IPS-20b (cell line): Measurements from ENCODE around the gene ATP8B3.
A peak's percentile ranks its signal among the peaks of the same experiment; 100 is the strongest.

Source experiments
- H3K27ac ChIP-seq: one replicate; pipeline ENCODE4 v1.5.1; 2013; ENCODE audit warnings: low read length
- H3K27me3 ChIP-seq: 2 replicates; pipeline ENCODE4 v1.6.1; 2013; ENCODE audit warnings: mild to moderate bottlenecking, low read length, inconsistent platforms; ENCODE audit not compliant: insufficient read depth
- H3K36me3 ChIP-seq: 2 replicates; pipeline ENCODE4 v1.6.1; 2013; ENCODE audit warnings: low read depth, mild to moderate bottlenecking, inconsistent platforms, low read length, moderate library complexity; ENCODE audit not compliant: insufficient read depth
- H3K4me1 ChIP-seq: 2 replicates; pipeline ENCODE4 v1.6.1; 2013; ENCODE audit warnings: mild to moderate bottlenecking, control low read depth, inconsistent platforms, low read length, moderate library complexity; ENCODE audit not compliant: insufficient read depth
- H3K4me3 ChIP-seq: 2 replicates; pipeline ENCODE4 v1.5.1; 2013; ENCODE audit warnings: mild to moderate bottlenecking, low read length, inconsistent platforms
- H3K9ac ChIP-seq: 2 replicates; pipeline ENCODE4 v1.6.1; 2013; ENCODE audit warnings: low read depth, mild to moderate bottlenecking, inconsistent platforms, low read length, moderate library complexity
- H3K9me3 ChIP-seq: 2 replicates; pipeline ENCODE4 v1.6.1; 2013; ENCODE audit warnings: mild to moderate bottlenecking, low read depth, low read length, inconsistent platforms; ENCODE audit not compliant: insufficient read depth

Gene ATP8B3

DNA sequence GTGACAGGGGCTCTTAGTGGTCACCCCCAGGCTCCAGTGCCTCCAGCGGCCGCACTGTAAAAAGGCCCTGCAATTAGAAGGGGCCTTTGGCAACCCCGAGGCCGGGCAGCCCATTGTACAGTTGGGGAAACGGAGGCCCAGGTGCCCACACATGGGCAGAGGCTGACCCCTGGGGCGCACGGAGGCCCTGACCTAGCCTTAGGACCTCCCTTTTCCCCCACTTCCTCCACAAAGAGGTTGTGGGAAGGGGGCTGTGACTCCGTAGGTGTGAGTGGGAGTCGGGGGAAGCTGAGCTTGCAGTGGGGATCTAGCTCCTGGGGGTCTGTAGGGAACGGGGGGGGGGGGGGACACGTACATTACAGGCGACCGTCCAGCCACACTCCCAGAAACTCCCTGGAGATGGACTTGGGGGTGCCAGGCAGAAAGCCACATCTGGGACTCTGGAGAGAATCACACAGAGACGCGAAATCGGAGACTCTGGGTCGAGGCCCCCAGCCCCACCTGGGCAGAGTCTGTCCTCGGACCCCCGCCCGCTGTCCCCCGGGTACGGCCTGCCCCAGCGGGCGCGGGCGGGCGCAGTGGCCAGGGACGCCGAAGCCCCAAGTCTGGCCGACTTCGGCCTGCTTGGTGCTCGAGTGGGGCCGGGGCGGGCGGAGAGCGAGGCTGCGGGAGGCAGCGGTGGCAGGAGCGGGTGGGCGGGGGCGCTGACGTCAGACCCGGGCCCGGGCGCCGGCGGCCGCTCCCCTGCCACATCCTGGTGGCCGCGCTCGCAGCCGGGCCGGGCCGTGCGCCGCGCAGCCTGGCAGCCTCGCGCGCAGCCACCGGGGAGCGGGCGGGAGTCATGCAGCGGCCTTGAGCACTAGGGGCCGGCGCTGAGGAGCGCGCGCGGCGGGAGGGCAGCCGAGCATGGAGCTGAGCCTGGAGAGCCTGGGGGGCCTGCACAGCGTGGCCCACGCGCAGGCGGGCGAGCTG, 59.0 kb downstream of the ATP8B3 start, which contains the start of gene ONECUT3:
TSS of gene ONECUT3 (plus strand) at position 750 of the 972 bp plus-strand sequence. CDS start at position 907, 157 bp downstream.
- Histone ChIP-seq H3K27ac (no peak within 1 kb of the TSS), H3K36me3 (no peaks in the 10 kb centered on the region), H3K9ac (no peak within 1 kb of the TSS), H3K4me1 (no peaks in the 10 kb centered on the region), H3K4me3 (no peak within 1 kb of the TSS), H3K9me3 (no peaks in the 10 kb centered on the region), H3K27me3 (peaks cover 93% of the 10 kb centered on the region)

- no peak overlapping the region for H3K27ac ChIP-seq
- no peak overlapping the region for H3K4me3 ChIP-seq
- no peaks in the 10 kb centered on the region for H3K9me3 ChIP-seq
- no peaks in the 10 kb centered on the region for H3K4me1 ChIP-seq
- peaks cover 93% of the 10 kb centered on the region for H3K27me3 ChIP-seq
- no peaks in the 10 kb centered on the region for H3K36me3 ChIP-seq
- no peak overlapping the region for H3K9ac ChIP-seq
These were observed 59.9 kb downstream of the ATP8B3 start for GRCh38 chr19:1752009-1752756.

DNA sequence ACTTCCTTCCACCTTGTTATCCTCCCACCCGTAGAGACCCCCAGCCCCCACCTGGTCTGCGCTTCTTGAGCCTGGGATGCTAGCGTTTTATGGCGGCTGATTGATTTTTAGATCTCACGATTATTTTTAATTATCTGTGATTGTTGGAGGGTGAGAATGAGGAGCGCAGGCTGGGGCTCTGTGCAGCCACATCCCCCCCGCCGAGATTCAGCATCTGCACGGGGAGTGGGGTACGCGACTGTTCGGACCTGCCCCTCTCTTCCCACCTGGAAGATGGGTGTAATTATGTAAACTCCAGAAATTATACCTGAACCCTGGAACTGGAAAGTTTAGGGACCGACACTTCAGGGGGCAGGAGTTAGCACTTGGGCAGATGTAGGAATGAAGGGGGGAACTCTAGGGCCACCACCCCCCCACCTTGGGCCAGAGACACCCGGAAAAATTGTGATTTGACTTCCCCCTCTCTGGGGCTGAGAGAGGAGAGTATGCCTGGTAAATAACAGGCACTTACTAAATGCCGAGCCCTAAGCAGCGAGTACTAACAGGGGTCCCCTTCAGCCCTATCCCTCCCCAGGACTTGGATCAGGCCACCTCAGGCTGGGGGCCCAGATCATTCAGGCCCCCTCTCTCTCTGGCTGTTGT, 60.6 kb downstream of the ATP8B3 start:
- H3K4me1 ChIP-seq: no peaks in the 10 kb centered on the region
- no peak overlapping the region for H3K4me3 ChIP-seq
- no peaks in the 10 kb centered on the region for H3K36me3 ChIP-seq
- no peaks in the 10 kb centered on the region for H3K9me3 ChIP-seq
- no peak overlapping the region for H3K27ac ChIP-seq
- H3K27me3 ChIP-seq: peaks cover 93% of the 10 kb centered on the region
- no peak overlapping the region for H3K9ac ChIP-seq

GRCh38 chr19:1750343-1751021, 61.6 kb downstream of the ATP8B3 start:
- Histone ChIP-seq H3K27ac (no peak overlapping the region), H3K4me1 (no peaks in the 10 kb centered on the region), H3K27me3 (peaks cover 93% of the 10 kb centered on the region), H3K9me3 (no peaks in the 10 kb centered on the region), H3K4me3 (no peak overlapping the region), H3K9ac (no peak overlapping the region), H3K36me3 (no peaks in the 10 kb centered on the region)

DNA sequence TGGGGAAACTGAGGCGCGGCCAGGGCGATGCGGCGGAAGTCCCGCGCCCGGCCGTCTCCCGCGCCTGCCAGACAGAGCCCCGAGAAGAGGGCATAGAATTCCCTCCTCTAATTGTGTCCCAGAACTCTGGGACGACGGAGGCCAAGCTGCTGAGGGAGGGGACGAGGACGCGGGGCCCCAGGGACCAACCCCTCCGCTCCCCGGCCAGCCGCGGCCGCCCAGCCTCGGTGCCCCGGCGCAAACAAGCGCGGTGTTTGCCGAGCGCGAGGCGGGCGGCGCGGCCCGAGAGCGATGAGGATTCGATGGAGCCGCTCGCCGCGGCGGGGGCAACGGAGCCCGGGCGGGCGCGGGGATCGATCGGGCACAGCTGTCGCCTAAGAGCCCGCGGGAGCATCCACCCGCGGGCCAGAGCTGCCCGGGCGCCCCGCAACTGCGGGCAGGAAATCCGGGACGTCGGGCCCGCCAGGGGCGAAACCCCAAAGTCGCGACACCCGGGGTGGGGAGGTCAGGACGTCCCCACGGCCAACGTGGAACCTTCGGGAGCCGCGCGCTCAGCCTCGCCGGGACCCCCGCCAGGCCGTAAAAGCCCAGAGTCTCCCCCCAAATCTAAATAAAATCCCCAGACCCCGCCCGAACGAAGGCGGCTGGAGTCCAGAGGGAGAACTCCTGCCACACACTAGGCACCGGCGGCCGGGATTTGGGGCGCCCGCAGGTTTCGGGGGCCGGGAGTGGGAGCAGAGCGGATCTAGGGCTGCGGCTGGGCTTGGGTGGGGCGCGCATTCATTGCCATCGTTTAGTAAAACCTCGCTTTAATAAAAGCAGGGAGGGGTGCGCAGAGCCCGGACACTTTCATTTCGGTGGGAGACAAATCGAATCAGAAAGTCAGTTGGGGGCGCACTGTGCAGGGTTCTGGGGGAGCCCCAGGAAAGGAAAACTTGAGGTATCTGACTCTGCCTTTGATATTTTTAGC, 62.4 kb downstream of the ATP8B3 start:
- H3K4me3 ChIP-seq: no peak overlapping the region

GRCh38 chr19:1748873-1749341, 63.2 kb downstream of the ATP8B3 start:
- no peak overlapping the region for H3K9ac ChIP-seq
- no peak overlapping the region for H3K27ac ChIP-seq
- H3K9me3 ChIP-seq: no peaks in the 10 kb centered on the region
- no peaks in the 10 kb centered on the region for H3K4me1 ChIP-seq
- no peaks in the 10 kb centered on the region for H3K36me3 ChIP-seq
- H3K4me3 ChIP-seq: no peak overlapping the region
- H3K27me3 ChIP-seq: peaks cover 97% of the 10 kb centered on the region

More for the DNA sequence above, 62.4 kb downstream of the ATP8B3 start:
- no peaks in the 10 kb centered on the region for H3K36me3 ChIP-seq
- no peak overlapping the region for H3K9ac ChIP-seq
- H3K27me3 ChIP-seq: peaks cover 93% of the 10 kb centered on the region
- no peak overlapping the region for H3K27ac ChIP-seq
- no peaks in the 10 kb centered on the region for H3K9me3 ChIP-seq
- H3K4me1 ChIP-seq: no peaks in the 10 kb centered on the region

DNA sequence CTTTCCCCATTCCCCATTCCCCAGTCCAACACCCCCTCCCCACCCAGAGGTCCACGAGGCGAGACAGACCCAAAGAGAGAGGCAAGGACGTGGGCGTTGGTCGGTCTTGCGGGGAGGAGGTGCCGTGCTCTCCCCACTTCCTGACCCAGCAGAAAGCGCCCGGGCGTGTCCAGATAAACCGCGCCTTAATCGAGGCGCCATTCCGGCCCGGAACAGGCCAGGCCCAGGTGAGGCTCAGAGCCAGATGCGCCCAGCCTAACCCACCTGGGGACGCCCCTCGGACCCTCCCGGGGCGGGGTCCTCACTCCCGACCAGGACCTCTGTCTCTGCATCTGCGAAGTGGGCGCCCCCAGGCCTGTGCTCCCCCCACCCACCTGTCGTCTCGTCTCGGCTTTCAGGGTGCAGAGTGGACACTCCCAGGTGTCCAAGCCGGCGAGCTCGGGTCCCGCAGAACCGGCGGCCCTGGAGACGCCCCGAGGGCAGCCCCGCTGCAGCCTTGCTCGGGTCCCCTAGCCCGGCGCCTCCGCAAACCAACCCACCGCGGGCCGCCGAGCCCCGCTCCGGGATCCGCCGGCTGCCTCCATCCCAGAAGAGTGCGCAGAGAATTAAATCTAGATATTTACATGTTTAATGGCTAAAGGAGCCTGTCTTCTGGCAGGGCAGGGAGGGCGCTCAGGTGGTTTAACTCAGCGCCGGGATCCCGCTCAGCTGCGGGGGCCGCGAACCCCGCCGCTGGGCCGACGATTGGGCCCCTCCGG, 63.8 kb downstream of the ATP8B3 start:
- Histone ChIP-seq H3K36me3 (no peaks in the 10 kb centered on the region), H3K9ac (no peak overlapping the region), H3K4me3 (peak overlapping the region; percentile 57), H3K27ac (no peak overlapping the region), H3K9me3 (no peaks in the 10 kb centered on the region), H3K4me1 (no peaks in the 10 kb centered on the region), H3K27me3 (peaks cover 96% of the 10 kb centered on the region)

GRCh38 chr19:1747285-1748114, 64.6 kb downstream of the ATP8B3 start:
- Histone ChIP-seq H3K9ac (no peak overlapping the region), H3K4me3 (peak overlapping the region; percentile 57), H3K36me3 (no peaks in the 10 kb centered on the region), H3K27me3 (peaks cover 93% of the 10 kb centered on the region), H3K27ac (no peak overlapping the region), H3K9me3 (no peaks in the 10 kb centered on the region), H3K4me1 (no peaks in the 10 kb centered on the region)

- H3K27me3 ChIP-seq: peaks cover 89% of the 10 kb centered on the region
These were observed 65.4 kb downstream of the ATP8B3 start for GRCh38 chr19:1746401-1747284.

More at GRCh38 chr19:1746401-1747284, 65.4 kb downstream of the ATP8B3 start:
- H3K36me3 ChIP-seq: no peaks in the 10 kb centered on the region
- no peaks in the 10 kb centered on the region for H3K4me1 ChIP-seq
- H3K9me3 ChIP-seq: no peaks in the 10 kb centered on the region
- H3K27ac ChIP-seq: no peak overlapping the region
- no peak overlapping the region for H3K9ac ChIP-seq
- 0 out of 2 replicates have a peak overlapping the region, but pooled peaks have one; percentile 14 for H3K4me3 ChIP-seq
